Measurements from ENCODE around the gene LRRC7. TPM values are rescaled to one million over a fixed set of nuclear protein-coding genes. Genes with fewer than 3 reads are reported as not detected.

The LRRC7 gene
- total RNA-seq, 6 experiments from 2014 or later = 0.09 to 0.33 (median 0.23) TPM

DNA sequence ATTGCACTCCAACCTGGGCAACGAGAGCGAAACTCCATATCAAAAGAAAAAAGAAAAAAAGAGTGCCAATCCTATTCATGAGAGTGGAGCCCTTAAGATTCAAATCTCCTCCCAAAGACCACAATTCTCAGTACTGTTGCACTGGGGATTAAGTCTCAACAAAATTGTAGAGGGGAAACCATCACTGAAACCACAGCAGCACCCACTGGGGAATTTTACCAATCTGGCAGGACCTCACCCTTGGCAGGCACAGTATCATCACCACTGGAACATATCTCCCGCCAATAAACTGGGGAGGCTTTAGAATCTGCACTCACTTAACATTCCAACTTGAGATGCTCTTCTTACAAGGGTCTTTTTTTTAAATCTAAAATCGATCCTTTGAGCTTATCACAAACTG is 596.6 kb downstream of the LRRC7 start:
- TF ChIP-seq, protein P1, sequence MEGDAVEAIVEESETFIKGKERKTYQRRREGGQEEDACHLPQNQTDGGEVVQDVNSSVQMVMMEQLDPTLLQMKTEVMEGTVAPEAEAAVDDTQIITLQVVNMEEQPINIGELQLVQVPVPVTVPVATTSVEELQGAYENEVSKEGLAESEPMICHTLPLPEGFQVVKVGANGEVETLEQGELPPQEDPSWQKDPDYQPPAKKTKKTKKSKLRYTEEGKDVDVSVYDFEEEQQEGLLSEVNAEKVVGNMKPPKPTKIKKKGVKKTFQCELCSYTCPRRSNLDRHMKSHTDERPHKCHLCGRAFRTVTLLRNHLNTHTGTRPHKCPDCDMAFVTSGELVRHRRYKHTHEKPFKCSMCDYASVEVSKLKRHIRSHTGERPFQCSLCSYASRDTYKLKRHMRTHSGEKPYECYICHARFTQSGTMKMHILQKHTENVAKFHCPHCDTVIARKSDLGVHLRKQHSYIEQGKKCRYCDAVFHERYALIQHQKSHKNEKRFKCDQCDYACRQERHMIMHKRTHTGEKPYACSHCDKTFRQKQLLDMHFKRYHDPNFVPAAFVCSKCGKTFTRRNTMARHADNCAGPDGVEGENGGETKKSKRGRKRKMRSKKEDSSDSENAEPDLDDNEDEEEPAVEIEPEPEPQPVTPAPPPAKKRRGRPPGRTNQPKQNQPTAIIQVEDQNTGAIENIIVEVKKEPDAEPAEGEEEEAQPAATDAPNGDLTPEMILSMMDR (IDR thresholded peaks at IDR 0.05) = no peak
- no peak overlapping the region for H3K27ac Mint-ChIP-seq
- no peak overlapping the region for H3K4me3 Mint-ChIP-seq
- H3K27me3 Mint-ChIP-seq (ENCODE audit: insufficient read depth) = peaks cover 3% of the 10 kb centered on the region; the same call in 1 of the 2 replicates
- DNase-seq = no peak
- H3K4me1 Mint-ChIP-seq (ENCODE audit: low read depth) = peaks cover 21% of the 10 kb centered on the region
- no peaks in the 10 kb centered on the region for H3K9me3 Mint-ChIP-seq
- peaks cover 24% of the 10 kb centered on the region for H3K36me3 Mint-ChIP-seq (ENCODE audit: low read depth)

DNA sequence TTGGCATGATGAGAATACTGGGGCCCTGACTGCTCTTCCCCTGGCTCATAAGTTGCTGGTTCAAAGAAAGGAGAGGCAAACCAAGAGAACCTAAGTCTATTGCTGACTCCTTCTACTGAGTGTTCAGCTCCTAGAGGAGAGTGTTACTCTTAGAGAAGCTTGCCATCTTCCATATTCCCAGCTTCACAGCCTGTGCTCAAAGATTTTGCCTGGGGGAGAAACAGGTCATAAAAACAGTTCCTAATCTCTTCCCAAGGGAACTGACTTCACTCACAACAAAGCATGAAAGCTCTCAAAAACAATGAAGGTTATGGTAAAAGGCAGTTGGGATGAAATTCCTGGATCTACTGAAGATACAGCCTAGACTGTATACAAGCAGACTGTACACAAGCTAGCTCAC is 600.6 kb downstream of the LRRC7 start:
- Mint-ChIP-seq H3K9me3 (no peaks in the 10 kb centered on the region), H3K4me3 (no peak overlapping the region), H3K36me3 (ENCODE audit: low read depth) (peaks cover 16% of the 10 kb centered on the region), H3K27ac (no peak overlapping the region; the same call in 1 of the 2 replicates), H3K4me1 (ENCODE audit: low read depth) (peaks cover 30% of the 10 kb centered on the region), H3K27me3 (ENCODE audit: insufficient read depth) (no peaks in the 10 kb centered on the region)
- no peak for DNase-seq
- TF ChIP-seq, protein P1 (IDR thresholded peaks at IDR 0.05) = no peak

DNA sequence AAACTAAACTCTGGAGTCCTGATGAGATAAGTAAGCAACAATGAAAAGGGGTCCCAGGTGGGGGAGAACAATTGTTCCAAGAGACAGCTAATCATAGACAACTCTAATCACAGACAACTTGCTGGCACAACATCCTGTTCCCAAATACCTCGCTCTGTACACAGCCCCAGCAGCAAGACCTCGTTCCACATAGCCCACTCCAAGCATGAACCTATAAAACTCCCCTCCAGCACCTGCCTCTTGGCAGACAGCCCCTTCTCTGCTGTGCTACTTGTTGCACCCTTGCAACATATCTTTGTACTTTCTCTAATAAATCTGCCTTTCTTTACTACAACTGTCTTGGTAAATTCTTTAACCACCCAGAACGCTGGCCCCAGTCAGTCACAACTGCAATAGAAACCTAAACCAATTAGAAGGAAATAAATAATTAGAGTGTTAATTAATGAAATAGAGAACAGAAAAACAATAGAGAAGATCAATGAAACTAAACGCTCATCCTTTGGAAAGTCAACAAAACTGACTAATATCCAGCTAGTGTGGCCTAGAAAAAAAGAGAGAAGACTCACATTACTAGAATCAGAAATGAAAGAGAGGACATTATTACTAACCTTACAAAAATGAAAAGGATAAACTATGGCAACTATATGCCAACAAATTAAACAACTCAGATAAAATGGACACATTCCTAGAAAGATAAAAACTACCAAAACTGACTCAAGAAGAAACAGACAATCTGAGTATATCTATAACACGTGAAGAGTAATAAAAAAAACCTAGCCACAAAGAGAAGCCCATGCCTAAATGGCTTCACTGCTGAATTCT is 601.5 kb downstream of the LRRC7 start:
- no peaks in the 10 kb centered on the region for H3K27me3 Mint-ChIP-seq (ENCODE audit: insufficient read depth)
- no peak for DNase-seq

DNA sequence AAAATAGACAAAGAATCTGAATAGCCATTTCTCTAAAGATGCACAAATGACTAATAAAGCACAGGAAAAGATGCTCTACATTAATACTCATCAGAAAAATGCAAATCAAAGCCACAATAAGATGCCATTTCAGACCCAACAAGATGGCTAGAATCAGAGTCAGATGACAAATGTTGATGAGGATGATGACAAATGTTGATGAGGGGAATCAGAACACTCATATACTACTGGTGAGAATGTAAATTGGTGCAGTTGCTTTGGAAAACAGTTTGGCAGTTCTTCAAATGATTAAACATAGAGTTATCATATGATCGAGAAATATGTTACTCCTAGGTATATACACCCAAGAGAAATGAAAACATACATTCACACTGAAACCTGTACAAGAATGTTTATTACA is 603.8 kb downstream of the LRRC7 start:
- H3K4me3 Mint-ChIP-seq = no peak overlapping the region

More for the DNA sequence above, 601.5 kb downstream of the LRRC7 start:
- Mint-ChIP-seq H3K27ac (peak overlapping the region; percentile 37), H3K36me3 (ENCODE audit: low read depth) (peaks cover 11% of the 10 kb centered on the region), H3K4me3 (no peak overlapping the region), H3K4me1 (ENCODE audit: low read depth) (peaks cover 30% of the 10 kb centered on the region), H3K9me3 (no peaks in the 10 kb centered on the region)
- TF ChIP-seq, protein P1 (IDR thresholded peaks at IDR 0.05) = no peak

More for the DNA sequence above, 603.8 kb downstream of the LRRC7 start:
- TF ChIP-seq, protein P1 (IDR thresholded peaks at IDR 0.05) = no peak
- Mint-ChIP-seq H3K27ac (no peak overlapping the region), H3K4me1 (ENCODE audit: low read depth) (peaks cover 24% of the 10 kb centered on the region), H3K27me3 (ENCODE audit: insufficient read depth) (no peaks in the 10 kb centered on the region), H3K36me3 (ENCODE audit: low read depth) (peaks cover 11% of the 10 kb centered on the region), H3K9me3 (no peaks in the 10 kb centered on the region)
- no peak for DNase-seq
